HCT116 (cell line): Measurements from ENCODE around the gene KLK7. TPM values are rescaled to one million over a fixed set of nuclear protein-coding genes. Genes with fewer than 3 reads are reported as not detected.

Experiments
- ATAC-seq: fragments of 200-7000 bp; cut with Tn5 transposase; 2 replicates; pipeline ENCODE4 v1.9.1; 2020; ENCODE audit warnings: mild to moderate bottlenecking, moderate library complexity
- BruUV-seq: library from RNA; stranded (reverse); fragments of 400-500 nt; replicated peaks from 2 replicates; lab custom pipeline; 2021; lab: Mats Ljungman, UMichigan
- CTCF ChIA-PET: fragments of 300-600 bp; sonication (Branson Sonifier 250); formaldehyde crosslinking; loops from one replicate; lab custom pipeline; 2021; ENCODE audit warnings: antibody characterized with exemption; lab: Charles Lee
- POLR2A ChIA-PET: fragments of 300-600, 350-600 bp; sonication (Branson Sonifier 250); formaldehyde crosslinking; loops from one replicate; lab custom pipeline; 2021; ENCODE audit warnings: antibody characterized with exemption; lab: Charles Lee
- RAD21 ChIA-PET, 2 experiments: fragments of 300-600 bp; sonication (Branson Sonifier 250); formaldehyde crosslinking; loops; one replicate each; lab custom pipeline; 2023; ENCODE audit warnings: low total read pairs in 2 of 2; ENCODE audit not compliant: uncharacterized antibody in 2 of 2, unreplicated experiment in 2 of 2, low non-redundant PET in 1 of 2; lab: Charles Lee
- DNase-seq: peaks from one replicate; pipeline ENCODE4 v3.0.0-alpha.2; 2010; ENCODE audit warnings: low read depth, low spot score
- H2AFZ ChIP-seq: fragments of 200-600 bp; shearing (Covaris generic), sonication (generic); 2 replicates; pipeline ENCODE4 v1.6.1; 2017; ENCODE audit warnings: low read depth, mixed run types, mixed read lengths, antibody characterized with exemption, low read length; ENCODE audit not compliant: poor library complexity, severe bottlenecking
- H3K27ac ChIP-seq: 2 replicates; pipeline ENCODE4 v1.5.1; 2012; ENCODE audit warnings: low read depth, low read length
- H3K27me3 ChIP-seq: fragments of 200-600 bp; sonication (generic); 2 replicates; pipeline ENCODE4 v1.6.1; 2016; ENCODE audit warnings: mixed run types, low read length, mixed read lengths; ENCODE audit not compliant: insufficient read depth
- H3K36me3 ChIP-seq, 2 experiments: fragments of 200-500 bp in 1 of 2; fragments of 200-600 bp in 1 of 2; sonication (Bioruptor generic) in 1 of 2; sonication (generic) in 1 of 2; 2 replicates each; pipeline versions ENCODE4 v1.5.1 to v1.6.1; 2014 to 2016; ENCODE audit warnings: low read length in 2 of 2, inconsistent platforms in 1 of 2, mixed read lengths in 1 of 2, mixed run types in 1 of 2; ENCODE audit not compliant: insufficient read depth in 2 of 2, control insufficient read depth in 1 of 2
- H3K4me1 ChIP-seq, 2 experiments: fragments of 200-600 bp in 1 of 2; sonication (generic) in 1 of 2; 2 replicates each; pipeline versions ENCODE4 v1.5.1 to v1.6.1; 2012 to 2017; ENCODE audit warnings: low read length in 2 of 2, inconsistent platforms in 1 of 2, mild to moderate bottlenecking in 1 of 2, mixed read lengths in 1 of 2, mixed run types in 1 of 2, moderate library complexity in 1 of 2; ENCODE audit not compliant: insufficient read depth in 2 of 2, control insufficient read depth in 1 of 2
- H3K4me2 ChIP-seq: fragments of 200-600 bp; sonication (generic); 2 replicates; pipeline ENCODE4 v1.6.1; 2017; ENCODE audit warnings: mixed run types, low read length, mixed read lengths
- H3K4me3 ChIP-seq, 2 experiments: fragments of 200-600 bp in 1 of 2; sonication (generic) in 1 of 2; replicated peaks in 1 of 2; 2 replicates each; pipeline ENCODE4 v1.5.1; 2011 to 2016; ENCODE audit warnings: low read length in 2 of 2, control low read depth in 1 of 2, low read depth in 1 of 2, mild to moderate bottlenecking in 1 of 2, mixed read lengths in 1 of 2, mixed run types in 1 of 2
- H3K79me2 ChIP-seq: fragments of 200-600 bp; sonication (generic); 2 replicates; pipeline ENCODE4 v1.6.1; 2017; ENCODE audit warnings: mild to moderate bottlenecking, mixed run types, low read length, moderate library complexity, mixed read lengths; ENCODE audit not compliant: insufficient read depth
- H3K9ac ChIP-seq: fragments of 200-600 bp; sonication (generic); 2 replicates; pipeline ENCODE4 v1.6.1; 2016; ENCODE audit warnings: low read length, mixed read lengths
- H3K9me2 ChIP-seq: fragments of 200-600 bp; sonication (generic), shearing (Covaris generic); 2 replicates; pipeline ENCODE4 v1.6.1; 2017; ENCODE audit warnings: mixed run types, mild to moderate bottlenecking, moderate library complexity; ENCODE audit not compliant: insufficient read depth
- H3K9me3 ChIP-seq, 2 experiments: fragments of 200-500 bp in 1 of 2; fragments of 200-600 bp in 1 of 2; sonication (Bioruptor generic) in 1 of 2; sonication (generic) in 1 of 2; 2 replicates each; pipeline ENCODE4 v1.6.1; 2014 to 2017; ENCODE audit warnings: low read length in 2 of 2, mixed read lengths in 2 of 2, inconsistent platforms in 1 of 2, low read depth in 1 of 2, mild to moderate bottlenecking in 1 of 2, mixed run types in 1 of 2, moderate library complexity in 1 of 2; ENCODE audit not compliant: control insufficient read depth in 1 of 2, insufficient read depth in 1 of 2
- H4K20me1 ChIP-seq: fragments of 200-600 bp; sonication (generic), shearing (Covaris generic); 2 replicates; pipeline ENCODE4 v1.6.1; 2017; ENCODE audit warnings: mixed run types, mild to moderate bottlenecking, moderate library complexity; ENCODE audit not compliant: insufficient read depth
- CEBPB ChIP-seq: IDR thresholded peaks from 2 replicates; pipeline ENCODE4 v1.6.1; 2012; ENCODE audit warnings: low read depth
- EGR1 ChIP-seq: IDR thresholded peaks from 2 replicates; pipeline ENCODE4 v1.6.1; 2012; ENCODE audit warnings: low read depth
- ELF1 ChIP-seq: IDR thresholded peaks from 2 replicates; pipeline ENCODE4 v1.6.1; 2012; ENCODE audit warnings: low read depth, borderline replicate concordance
- EZH2 ChIP-seq: fragments of 200-600 bp; sonication (generic); IDR thresholded peaks from 2 replicates; pipeline ENCODE4 v1.6.1; 2017; ENCODE audit warnings: antibody characterized with exemption, mixed run types
- EZH2phosphoT487 ChIP-seq: fragments of 200-600 bp; IDR thresholded peaks from 2 replicates; pipeline ENCODE4 v1.6.1; 2018; ENCODE audit warnings: antibody characterized with exemption, borderline replicate concordance
- FOSL1 ChIP-seq: IDR thresholded peaks from 2 replicates; pipeline ENCODE4 v1.6.1; 2012; ENCODE audit warnings: low read depth
- JUND ChIP-seq: IDR thresholded peaks from 2 replicates; pipeline ENCODE4 v1.6.1; 2012
- MAX ChIP-seq: IDR thresholded peaks from 2 replicates; pipeline ENCODE4 v1.6.1; 2012
- POLR2A ChIP-seq: IDR thresholded peaks from 2 replicates; pipeline ENCODE4 v1.7.0; 2011; ENCODE audit warnings: borderline replicate concordance; ENCODE audit not compliant: insufficient read depth, insufficient read length; ENCODE audit errors: extremely low read depth
- POLR2AphosphoS5 ChIP-seq: IDR thresholded peaks from 2 replicates; pipeline ENCODE4 v1.6.1; 2011; ENCODE audit warnings: mild to moderate bottlenecking, low read depth, low read length, moderate library complexity
- REST ChIP-seq: IDR thresholded peaks from 2 replicates; pipeline ENCODE4 v1.6.1; 2012; ENCODE audit warnings: low read depth
- SP1 ChIP-seq: IDR thresholded peaks from 2 replicates; pipeline ENCODE4 v1.6.1; 2012; ENCODE audit warnings: low read depth
- SRF ChIP-seq: IDR thresholded peaks from 2 replicates; pipeline ENCODE4 v1.6.1; 2012; ENCODE audit warnings: low read depth
- TCF7L2 ChIP-seq: IDR thresholded peaks from 2 replicates; pipeline ENCODE4 v1.7.0; 2011; ENCODE audit warnings: borderline replicate concordance, inconsistent platforms; ENCODE audit not compliant: insufficient read depth, insufficient read length; ENCODE audit errors: extremely low read depth
- YY1 ChIP-seq: IDR thresholded peaks from 2 replicates; pipeline ENCODE4 v1.6.1; 2011; ENCODE audit warnings: low read length, low read depth, moderate library complexity, mild to moderate bottlenecking; ENCODE audit not compliant: insufficient replicate concordance; ENCODE audit errors: extremely low read depth
- ZFX ChIP-seq: fragments of 450-650 bp; IDR thresholded peaks from 2 replicates; pipeline ENCODE4 v1.6.1; 2017
- intact Hi-C: fragments of 100-400 bp; cut with micrococcal nuclease; formaldehyde crosslinking; loops from 2 replicates; pipeline ENCODE4 v1.10.0; 2022
- total RNA-seq: library from RNA; stranded (reverse); gene quantifications from one replicate; pipeline ENCODE4 v1.2.1, GENCODE V29; 2021; ENCODE audit not compliant: unreplicated experiment

KLK7 gene
- total RNA-seq, 1 experiment from 2014 or later = 30.5 TPM

GRCh38 chr19:50939596-50939995, 44.1 kb downstream of the KLK7 start:
- no peak for DNase-seq
- Histone ChIP-seq H3K4me2 (no peak overlapping the region), H3K79me2 (no peaks in the 10 kb centered on the region), H3K27ac (no peak overlapping the region), H3K4me3 (no peak overlapping the region), H3K9me2 (no peaks in the 10 kb centered on the region), H3K27me3 (no peaks in the 10 kb centered on the region), H4K20me1 (no peaks in the 10 kb centered on the region), H2AFZ (peak overlapping the region; percentile 68), H3K9ac (no peak overlapping the region), H3K9me3 (no peaks in the 10 kb centered on the region), H3K36me3 (no peaks in the 10 kb centered on the region), H3K4me1 (peaks cover 0 to 10% of the 10 kb centered on the region in 2 experiments; a peak in 2 of 4 replicates)
- no peak for TF ChIP-seq EZH2phosphoT487
- no peak for TF ChIP-seq CEBPB
- no peak for TF ChIP-seq POLR2AphosphoS5
- no peak for TF ChIP-seq TCF7L2
- TF ChIP-seq SP1 = no peak
- no peak for TF ChIP-seq EGR1
- TF ChIP-seq ELF1 = no peak
- TF ChIP-seq POLR2A = no peak
- ATAC-seq = no peak
- BruUV-seq = no TSS peak
- POLR2A ChIA-PET = interaction anchor here (1.2 kb wide), 1 partner anchor 63 kb away, joined by 4 read pairs; no protein-coding TSS in a partner anchor
- intact Hi-C loops = no loop called here
- CTCF ChIA-PET = interaction anchor here (1.5 kb wide), 1 partner anchor 77 kb away, joined by 4 read pairs; no protein-coding TSS in a partner anchor
- RAD21 ChIA-PET = no interaction called here

- intact Hi-C loops = loop anchor here (2.0 kb wide), 2 partner anchors 35 to 67 kb away; partner anchors contain the start of genes KLK6 and KLK8
- no peaks in the 10 kb centered on the region for H3K27me3 ChIP-seq
- POLR2A ChIA-PET = interaction anchor here (0.6 to 2.1 kb wide), 7 partner anchors 12 to 1961 kb away, joined by 3 to 8 read pairs (median 4); partner anchors contain the start of genes KLK10, KLK6 and KLK8
- peak overlapping the region; percentile 82 for H3K4me2 ChIP-seq
- CTCF ChIA-PET = interaction anchor here (1.2 to 10.4 kb wide), 4 partner anchors 11 to 163 kb away, joined by 3 to 62 read pairs (median 9); no protein-coding TSS in a partner anchor
- RAD21 ChIA-PET = interaction anchor here (1.3 to 1.7 kb wide), 3 partner anchors 12 to 83 kb away, joined by 3 to 4 read pairs (median 4); no protein-coding TSS in a partner anchor
- DNase-seq (no peak), ATAC-seq (no peak)
- H4K20me1 ChIP-seq = no peaks in the 10 kb centered on the region
- no peaks in the 10 kb centered on the region for H3K36me3 ChIP-seq
- H3K4me3 ChIP-seq = peak overlapping the region in 1 of 2 experiments; percentile 1; a peak in 1 of 4 replicates
- BruUV-seq = no TSS peak
- peaks cover 47 to 54% of the 10 kb centered on the region in 2 experiments for H3K4me1 ChIP-seq
- peak overlapping the region; percentile 78 for H3K27ac ChIP-seq
- H3K9ac ChIP-seq = peak overlapping the region; percentile 40
- no peaks in the 10 kb centered on the region for H3K79me2 ChIP-seq
- H2AFZ ChIP-seq = peak overlapping the region; percentile 77
- H3K9me2 ChIP-seq = no peaks in the 10 kb centered on the region
- H3K9me3 ChIP-seq = no peaks in the 10 kb centered on the region
- no peak for TF ChIP-seq EZH2phosphoT487
- TF ChIP-seq EZH2 = no peak
- TF ChIP-seq SRF = no peak
- no peak for TF ChIP-seq MAX
- peak; percentile 54 for TF ChIP-seq FOSL1
- no peak; the same call in 1 of the 2 replicates for TF ChIP-seq POLR2AphosphoS5
- peak; percentile 49; the same call in 1 of the 2 replicates for TF ChIP-seq SP1
- no peak for TF ChIP-seq ZFX
- no peak for TF ChIP-seq YY1
- no peak for TF ChIP-seq ELF1
- TF ChIP-seq REST = no peak
- TF ChIP-seq EGR1 = no peak
- TF ChIP-seq JUND = peak; percentile 61
Observed at GRCh38 chr19:50933640-50934039, 50.1 kb downstream of the KLK7 start.
